Uterus (tissue), 4 donors: ENCODE data around the gene ZBTB46. TPM values are rescaled to one million over a fixed set of nuclear protein-coding genes. Genes with fewer than 3 reads are reported as not detected.
A peak's percentile ranks its signal among the peaks of the same experiment; 100 is the strongest.

Source experiments
- DNase-seq, 2 donors: peaks; one replicate each; pipeline ENCODE4 v3.0.0-alpha.2; 2019 to 2020
- H3K27ac ChIP-seq, 2 donors: fragments of 200-600 bp; sonication (generic); 1 replicate in 1 of 2; 2 replicates in 1 of 2; pipeline ENCODE4 v1.5.1; 2016 to 2018
- H3K27me3 ChIP-seq, 2 donors: fragments of 200-600 bp; sonication (generic); one replicate each; pipeline ENCODE4 v1.5.1; 2018 to 2019; ENCODE audit warnings: control low read depth in 1 of 2
- H3K36me3 ChIP-seq, 2 donors: fragments of 200-600 bp; sonication (generic); one replicate each; pipeline ENCODE4 v1.5.1; 2019; ENCODE audit warnings: control low read depth in 1 of 2
- H3K4me1 ChIP-seq, 2 donors: fragments of 200-600 bp; sonication (generic); one replicate each; pipeline ENCODE4 v1.5.1; 2018 to 2019; ENCODE audit warnings: control low read depth in 1 of 2
- H3K4me3 ChIP-seq, 2 donors: fragments of 200-600 bp; sonication (generic); 1 replicate in 1 of 2; 2 replicates in 1 of 2; pipeline ENCODE4 v1.5.1; 2018 to 2019; ENCODE audit warnings: mild to moderate bottlenecking in 1 of 2
- H3K9me3 ChIP-seq, 2 donors: fragments of 200-600 bp; sonication (generic); one replicate each; pipeline ENCODE4 v1.5.1; 2019; ENCODE audit warnings: control low read depth in 1 of 2
- POLR2A ChIP-seq, 2 donors: fragments of 450-650 bp; IDR thresholded peaks; one replicate each; pipeline ENCODE4 v1.6.1; 2016; ENCODE audit warnings: antibody characterized with exemption in 2 of 2, mild to moderate bottlenecking in 1 of 2, moderate library complexity in 1 of 2
- intact Hi-C: fragments of 100-400 bp; cut with DNase I; formaldehyde crosslinking; loops from one replicate; pipeline ENCODE4 v1.15.1; 2023; ENCODE audit warnings: low total_unique reads
- total RNA-seq, 4 donors: library from RNA; depleted of rRNA in 3 of 4; stranded (reverse); fragments of >200 nt in 3 of 4; gene quantifications; one replicate each; pipeline versions ENCODE4 v1.1.0 to v1.2.4, GENCODE V29; 2014 to 2023
- TF ChIP-seq, protein P1 (sequence below), 4 experiments: fragments of 200-600 bp in 2 of 4; fragments of 450-650 bp in 2 of 4; sonication (generic) in 2 of 4; IDR thresholded peaks; one replicate each; pipeline ENCODE4 v1.5.1; 2016 to 2019; ENCODE audit warnings: antibody characterized with exemption in 4 of 4, mild to moderate bottlenecking in 2 of 4, moderate library complexity in 1 of 4
- donor health status: DM: yes; HTN: yes; CAD: no.

ZBTB46 gene
- total RNA-seq, 4 donors from 2014 or later, result 5.0 to 62.8 (median 38.8) TPM

DNA sequence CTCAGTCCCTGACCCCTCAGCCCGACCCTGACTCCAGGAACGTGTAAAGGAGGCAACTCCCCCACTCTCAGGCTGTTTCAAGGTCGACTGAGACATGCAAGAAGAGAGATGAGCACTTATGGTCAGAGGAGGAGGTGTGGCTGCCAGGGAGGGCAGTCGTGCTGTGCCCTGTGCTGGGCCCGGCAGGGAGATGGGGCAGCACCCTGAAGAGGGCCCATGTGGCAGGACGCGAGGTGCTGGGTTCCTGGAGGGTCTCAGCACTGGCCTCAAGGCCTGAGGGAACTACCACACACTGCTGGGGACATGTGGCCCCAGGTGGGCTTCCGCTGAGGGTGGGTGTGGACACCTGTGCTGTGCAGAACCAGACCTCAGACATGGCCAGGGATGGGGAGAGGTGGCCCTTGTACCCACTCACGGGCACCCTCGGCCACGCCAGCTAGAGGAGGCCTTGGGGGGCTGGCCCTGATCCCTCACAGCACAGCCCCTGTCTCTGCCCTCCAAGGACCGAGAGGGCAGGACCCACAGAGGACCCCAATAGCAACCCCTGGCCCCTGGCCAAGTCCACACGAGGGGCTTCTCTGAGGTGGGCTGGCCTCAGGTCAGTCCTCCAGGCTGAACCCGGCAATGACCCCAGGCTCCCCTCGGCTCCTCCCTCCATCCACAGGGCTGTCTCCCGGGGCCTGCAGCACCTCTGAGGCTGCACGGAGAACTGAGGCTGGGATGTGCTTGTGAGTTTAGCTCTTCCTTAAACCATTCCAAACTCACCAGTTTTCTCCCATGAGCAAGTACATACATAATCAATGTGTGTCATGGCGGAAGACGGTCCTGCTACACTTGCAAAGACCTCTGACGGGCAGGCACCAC, 82.8 kb downstream of the ZBTB46 start:
- no peak for TF ChIP-seq POLR2A (IDR thresholded peaks at IDR 0.05)
- TF ChIP-seq, protein P1, sequence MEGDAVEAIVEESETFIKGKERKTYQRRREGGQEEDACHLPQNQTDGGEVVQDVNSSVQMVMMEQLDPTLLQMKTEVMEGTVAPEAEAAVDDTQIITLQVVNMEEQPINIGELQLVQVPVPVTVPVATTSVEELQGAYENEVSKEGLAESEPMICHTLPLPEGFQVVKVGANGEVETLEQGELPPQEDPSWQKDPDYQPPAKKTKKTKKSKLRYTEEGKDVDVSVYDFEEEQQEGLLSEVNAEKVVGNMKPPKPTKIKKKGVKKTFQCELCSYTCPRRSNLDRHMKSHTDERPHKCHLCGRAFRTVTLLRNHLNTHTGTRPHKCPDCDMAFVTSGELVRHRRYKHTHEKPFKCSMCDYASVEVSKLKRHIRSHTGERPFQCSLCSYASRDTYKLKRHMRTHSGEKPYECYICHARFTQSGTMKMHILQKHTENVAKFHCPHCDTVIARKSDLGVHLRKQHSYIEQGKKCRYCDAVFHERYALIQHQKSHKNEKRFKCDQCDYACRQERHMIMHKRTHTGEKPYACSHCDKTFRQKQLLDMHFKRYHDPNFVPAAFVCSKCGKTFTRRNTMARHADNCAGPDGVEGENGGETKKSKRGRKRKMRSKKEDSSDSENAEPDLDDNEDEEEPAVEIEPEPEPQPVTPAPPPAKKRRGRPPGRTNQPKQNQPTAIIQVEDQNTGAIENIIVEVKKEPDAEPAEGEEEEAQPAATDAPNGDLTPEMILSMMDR (IDR thresholded peaks at IDR 0.05), result no peak
- Histone ChIP-seq H3K27me3 (no peaks in the 10 kb centered on the region), H3K27ac (no peak overlapping the region), H3K4me3 (no peak overlapping the region), H3K4me1 (no peaks in the 10 kb centered on the region), H3K36me3 (no peaks in the 10 kb centered on the region), H3K9me3 (no peaks in the 10 kb centered on the region)
- peak in 1 of 2 donors; percentile 31 for DNase-seq
- intact Hi-C loops, result no loop called here

- no peak for DNase-seq
- no peak for TF ChIP-seq POLR2A (IDR thresholded peaks at IDR 0.05)
- TF ChIP-seq, protein P1 (IDR thresholded peaks at IDR 0.05), result no peak
- no peak overlapping the region for H3K27ac ChIP-seq
- H3K4me3 ChIP-seq, result no peak overlapping the region
- intact Hi-C loops, result no loop called here
- no peaks in the 10 kb centered on the region for H3K36me3 ChIP-seq
- H3K27me3 ChIP-seq, result no peaks in the 10 kb centered on the region
- no peaks in the 10 kb centered on the region for H3K9me3 ChIP-seq
- H3K4me1 ChIP-seq, result no peaks in the 10 kb centered on the region
These were observed 83.4 kb downstream of the ZBTB46 start for GRCh38 chr20:63747622-63748069.

DNA sequence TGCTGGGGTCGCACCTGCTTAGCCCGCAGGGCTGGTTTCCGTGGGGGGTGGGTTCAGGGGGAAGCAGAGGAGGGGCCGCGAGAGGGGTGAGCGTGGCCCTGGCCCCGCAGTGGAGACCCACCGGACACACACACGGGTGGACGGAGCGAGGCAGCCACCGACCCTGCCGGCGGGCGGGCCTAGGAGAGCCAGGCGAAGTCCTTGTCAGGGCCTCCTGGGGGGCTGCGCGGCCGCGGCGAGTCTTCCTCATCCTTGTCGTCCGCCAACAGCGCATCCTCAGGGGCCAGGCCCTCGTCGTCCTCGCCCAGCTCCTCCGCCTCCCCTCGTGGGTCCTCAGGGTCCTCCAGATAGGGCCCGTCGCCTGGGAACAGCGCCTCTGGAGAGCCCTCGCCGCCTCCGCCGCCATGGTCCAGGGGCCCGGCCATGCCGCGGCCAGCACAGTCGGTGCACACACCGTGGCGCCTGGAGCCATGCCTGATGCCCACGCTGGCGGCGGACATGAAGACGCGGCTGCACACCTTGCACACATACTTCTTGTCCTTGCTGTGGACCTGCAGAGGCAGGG, 84.2 kb downstream of the ZBTB46 start:
- no peak overlapping the region for H3K27ac ChIP-seq
- intact Hi-C loops, result no loop called here
- no peaks in the 10 kb centered on the region for H3K27me3 ChIP-seq
- H3K4me3 ChIP-seq, result no peak overlapping the region
- no peaks in the 10 kb centered on the region for H3K9me3 ChIP-seq
- H3K4me1 ChIP-seq, result peaks cover 0 to 6% of the 10 kb centered on the region in 2 donors
- DNase-seq, result peak in 1 of 2 donors; percentile 15
- H3K36me3 ChIP-seq, result no peaks in the 10 kb centered on the region
- TF ChIP-seq, protein P1 (IDR thresholded peaks at IDR 0.05), result no peak
- no peak for TF ChIP-seq POLR2A (IDR thresholded peaks at IDR 0.05)

- no peaks in the 10 kb centered on the region for H3K36me3 ChIP-seq
- H3K9me3 ChIP-seq, result no peaks in the 10 kb centered on the region
- intact Hi-C loops, result no loop called here
- H3K27me3 ChIP-seq, result no peaks in the 10 kb centered on the region
- TF ChIP-seq, protein P1 (IDR thresholded peaks at IDR 0.05), result no peak
- TF ChIP-seq POLR2A (IDR thresholded peaks at IDR 0.05), result no peak
- no peak overlapping the region for H3K27ac ChIP-seq
- peaks cover 0 to 13% of the 10 kb centered on the region in 2 donors for H3K4me1 ChIP-seq
- DNase-seq, result no peak
- no peak overlapping the region for H3K4me3 ChIP-seq
These were observed 84.9 kb downstream of the ZBTB46 start for GRCh38 chr20:63745961-63746731.
